Ascending aorta (tissue), 2 donors: ENCODE measurements around the gene TCERG1L. TPM values are rescaled to one million over a fixed set of nuclear protein-coding genes. Genes with fewer than 3 reads are reported as not detected.
"Not testable (repeated sequence)": the region's sequence is repeated elsewhere in the genome, so short reads cannot be mapped to it uniquely, and the experiment has no call there.

Experiments used
- DNase-seq, 2 donors: peaks; one replicate each; pipeline ENCODE4 v3.0.0-alpha.2; 2019; ENCODE audit warnings: low spot score in 2 of 2
- H3K27ac ChIP-seq, 2 donors: fragments of 200-600 bp; sonication (generic); one replicate each; pipeline ENCODE4 v1.5.1; 2016 to 2017; ENCODE audit warnings: mild to moderate bottlenecking in 1 of 2
- H3K27me3 ChIP-seq: fragments of 200-600 bp; sonication (generic); one replicate; pipeline ENCODE4 v1.5.1; 2017
- H3K36me3 ChIP-seq, 2 donors: fragments of 200-600 bp; sonication (generic); one replicate each; pipeline ENCODE4 v1.5.1; 2016
- H3K4me1 ChIP-seq, 2 donors: fragments of 200-600 bp; sonication (generic); one replicate each; pipeline ENCODE4 v1.5.1; 2016 to 2017; ENCODE audit warnings: mild to moderate bottlenecking in 1 of 2
- H3K4me3 ChIP-seq, 2 donors: fragments of 200-600 bp; sonication (generic); one replicate each; pipeline ENCODE4 v1.5.1; 2016 to 2017; ENCODE audit warnings: mild to moderate bottlenecking in 1 of 2
- H3K9me3 ChIP-seq, 2 donors: fragments of 200-600 bp; sonication (generic); one replicate each; pipeline ENCODE4 v1.5.1; 2016
- CTCF ChIP-seq, 3 experiments: fragments of 200-600 bp in 2 of 3; fragments of 450-650 bp in 1 of 3; sonication (generic) in 2 of 3; IDR thresholded peaks; one replicate each; pipeline ENCODE4 v1.5.1; 2016 to 2019; ENCODE audit warnings: antibody characterized with exemption in 3 of 3, mild to moderate bottlenecking in 1 of 3, moderate library complexity in 1 of 3
- intact Hi-C: fragments of 100-400 bp; cut with DNase I; formaldehyde crosslinking; loops from one replicate; pipeline ENCODE4 v1.15.1; 2023
- total RNA-seq: library from RNA; depleted of rRNA; stranded (reverse); fragments of >200 nt; gene quantifications from one replicate; pipeline ENCODE4 v1.1.0, GENCODE V29; 2016

TCERG1L gene
- total RNA-seq, 1 donor from 2014 or later, result not detected

- intact Hi-C loops, result no loop called here
These were observed 232.2 kb downstream of the TCERG1L start for GRCh38 chr10:131079314-131079713.

DNA sequence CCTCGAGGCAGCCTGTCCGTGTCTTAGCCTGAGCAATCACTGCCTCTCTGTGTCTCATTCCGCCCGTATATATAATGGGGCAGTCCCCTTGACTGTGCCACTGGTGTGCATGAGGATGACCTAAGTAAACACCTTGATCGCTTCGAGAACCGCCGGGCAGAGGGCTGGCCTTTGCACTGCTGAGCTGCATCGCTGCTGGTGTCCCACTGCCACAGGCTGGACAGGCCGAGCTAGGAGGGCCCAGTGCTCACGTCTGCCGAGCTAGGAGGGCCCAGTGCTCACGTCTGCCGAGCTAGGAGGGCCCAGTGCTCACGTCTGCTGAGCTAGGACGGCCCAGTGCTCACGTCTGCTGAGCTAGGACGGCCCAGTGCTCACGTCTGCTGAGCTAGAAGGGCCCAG is 232.6 kb downstream of the TCERG1L start:
- H3K27ac ChIP-seq, DNase-seq, H3K4me1 ChIP-seq, H3K4me3 ChIP-seq, H3K9me3 ChIP-seq, intact Hi-C loops, H3K27me3 ChIP-seq, H3K36me3 ChIP-seq: not testable (repeated sequence)

More at GRCh38 chr10:131079314-131079713, 232.2 kb downstream of the TCERG1L start:
- no peak for TF ChIP-seq CTCF (IDR thresholded peaks at IDR 0.05)
- no peaks in the 10 kb centered on the region for H3K36me3 ChIP-seq
- no peaks in the 10 kb centered on the region for H3K4me1 ChIP-seq
- H3K27me3 ChIP-seq, result no peaks in the 10 kb centered on the region
- H3K9me3 ChIP-seq, result no peaks in the 10 kb centered on the region
- H3K4me3 ChIP-seq, result no peak overlapping the region
- DNase-seq, result no peak
- no peak overlapping the region for H3K27ac ChIP-seq

GRCh38 chr10:131078131-131078881 is 233.2 kb downstream of the TCERG1L start:
- Histone ChIP-seq H3K27ac (no peak overlapping the region), H3K4me3 (no peak overlapping the region), H3K9me3 (no peaks in the 10 kb centered on the region), H3K4me1 (no peaks in the 10 kb centered on the region), H3K27me3 (no peaks in the 10 kb centered on the region), H3K36me3 (no peaks in the 10 kb centered on the region)
- TF ChIP-seq CTCF (IDR thresholded peaks at IDR 0.05), result no peak
- intact Hi-C loops, result no loop called here
- DNase-seq, result no peak

DNA sequence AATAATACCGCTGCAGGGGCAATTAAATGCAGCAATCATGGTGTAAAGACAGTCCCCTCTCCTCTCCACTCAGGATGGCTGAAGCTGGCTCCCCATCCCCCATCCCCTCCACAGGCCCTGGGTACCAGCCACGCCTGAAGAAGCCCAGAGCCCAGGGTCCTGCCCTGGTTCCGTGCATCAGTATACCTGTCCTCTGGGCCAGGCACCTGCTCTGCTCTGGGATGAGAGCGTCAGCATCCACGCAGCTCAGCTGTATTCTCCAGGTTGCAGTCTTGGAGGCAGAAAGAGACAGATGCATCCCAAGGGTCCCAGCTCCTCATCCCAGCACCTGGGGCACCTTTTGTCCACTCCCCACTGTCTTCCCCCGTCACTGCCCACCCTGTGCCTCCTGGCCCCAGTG is 233.8 kb downstream of the TCERG1L start:
- Histone ChIP-seq H3K27ac (no peak overlapping the region), H3K9me3 (no peaks in the 10 kb centered on the region), H3K36me3 (no peaks in the 10 kb centered on the region), H3K4me3 (no peak overlapping the region), H3K27me3 (no peaks in the 10 kb centered on the region), H3K4me1 (no peaks in the 10 kb centered on the region)
- intact Hi-C loops, result no loop called here
- no peak for DNase-seq
- no peak for TF ChIP-seq CTCF (IDR thresholded peaks at IDR 0.05)

DNA sequence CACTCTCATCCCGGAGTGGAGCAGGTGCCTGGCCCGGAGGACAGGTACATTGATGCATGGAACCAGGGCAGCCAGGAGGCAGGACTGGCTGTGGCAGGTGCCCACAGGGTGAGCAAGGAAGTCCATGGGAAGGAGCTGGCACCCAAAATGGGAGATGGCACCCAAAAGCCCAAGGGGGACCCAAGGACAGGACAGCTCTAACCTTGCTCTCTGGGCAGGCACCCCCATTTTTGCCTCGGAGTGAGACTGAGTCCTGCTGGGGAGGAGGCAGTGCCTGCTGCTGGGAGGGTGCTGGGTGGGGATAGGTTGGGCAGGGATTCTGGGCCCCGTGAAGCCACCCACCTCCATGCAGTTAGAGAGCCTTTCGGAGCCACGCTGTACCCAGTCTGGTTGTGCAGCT is 234.5 kb downstream of the TCERG1L start:
- no peaks in the 10 kb centered on the region for H3K4me1 ChIP-seq
- H3K36me3 ChIP-seq, result no peaks in the 10 kb centered on the region
- H3K27me3 ChIP-seq, result no peaks in the 10 kb centered on the region
- TF ChIP-seq CTCF (IDR thresholded peaks at IDR 0.05), result no peak
- intact Hi-C loops, result no loop called here
- no peak for DNase-seq
- H3K4me3 ChIP-seq, result no peak overlapping the region
- no peak overlapping the region for H3K27ac ChIP-seq
- no peaks in the 10 kb centered on the region for H3K9me3 ChIP-seq

DNA sequence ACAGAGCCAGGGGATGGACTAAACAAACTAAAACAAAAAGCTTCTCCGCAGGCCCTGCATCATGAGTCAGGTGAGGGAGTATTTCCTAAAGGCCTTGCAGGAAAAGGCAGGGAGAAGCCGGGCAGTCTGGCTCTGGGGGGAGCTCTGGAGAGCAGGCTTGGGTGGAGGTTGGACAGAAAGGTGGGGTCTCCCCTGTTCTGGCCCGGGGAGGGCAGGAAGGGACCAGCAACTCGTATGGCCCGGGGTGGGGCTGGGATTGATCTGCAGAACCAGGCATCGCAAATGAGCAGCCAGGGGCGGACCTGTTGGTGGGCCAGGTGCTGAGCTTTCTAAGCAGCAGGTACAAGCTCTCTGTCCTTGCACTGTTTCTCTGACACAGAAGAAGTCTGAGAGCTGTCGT is 235.2 kb downstream of the TCERG1L start:
- DNase-seq, result peak in 1 of 2 donors; percentile 50
- Histone ChIP-seq H3K9me3 (no peaks in the 10 kb centered on the region), H3K27ac (no peak overlapping the region), H3K4me3 (no peak overlapping the region), H3K27me3 (no peaks in the 10 kb centered on the region), H3K4me1 (no peaks in the 10 kb centered on the region), H3K36me3 (no peaks in the 10 kb centered on the region)
- no peak for TF ChIP-seq CTCF (IDR thresholded peaks at IDR 0.05)
- intact Hi-C loops, result no loop called here
